GM18519 (cell line): ENCODE data around the gene LAT.
A peak's percentile ranks its signal among the peaks of the same experiment; 100 is the strongest.
"Not testable (repeated sequence)": the region's sequence is repeated elsewhere in the genome, so short reads cannot be mapped to it uniquely, and the experiment has no call there.

Source experiments
- ATAC-seq: cut with Tn5 transposase; IDR thresholded peaks from one replicate; pipeline ENCODE4 v1.9.1; 2021; ENCODE audit warnings: mild to moderate bottlenecking, moderate library complexity; ENCODE audit not compliant: unreplicated experiment, low FRiP score

The LAT gene, protein sequence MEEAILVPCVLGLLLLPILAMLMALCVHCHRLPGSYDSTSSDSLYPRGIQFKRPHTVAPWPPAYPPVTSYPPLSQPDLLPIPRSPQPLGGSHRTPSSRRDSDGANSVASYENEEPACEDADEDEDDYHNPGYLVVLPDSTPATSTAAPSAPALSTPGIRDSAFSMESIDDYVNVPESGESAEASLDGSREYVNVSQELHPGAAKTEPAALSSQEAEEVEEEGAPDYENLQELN

GRCh38 chr16:28984619-28985135 is at the start of gene LAT:
Gene LAT (plus strand): TSS chr16:28985052. CDS start chr16:28985418, 366 bp downstream.
- no peak for ATAC-seq

GRCh38 chr16:28935346-28935745 is 49.5 kb upstream of the LAT start:
- no peak for ATAC-seq

GRCh38 chr16:28935924-28936783 is 48.7 kb upstream of the LAT start:
- peak; percentile 74 for ATAC-seq

DNA sequence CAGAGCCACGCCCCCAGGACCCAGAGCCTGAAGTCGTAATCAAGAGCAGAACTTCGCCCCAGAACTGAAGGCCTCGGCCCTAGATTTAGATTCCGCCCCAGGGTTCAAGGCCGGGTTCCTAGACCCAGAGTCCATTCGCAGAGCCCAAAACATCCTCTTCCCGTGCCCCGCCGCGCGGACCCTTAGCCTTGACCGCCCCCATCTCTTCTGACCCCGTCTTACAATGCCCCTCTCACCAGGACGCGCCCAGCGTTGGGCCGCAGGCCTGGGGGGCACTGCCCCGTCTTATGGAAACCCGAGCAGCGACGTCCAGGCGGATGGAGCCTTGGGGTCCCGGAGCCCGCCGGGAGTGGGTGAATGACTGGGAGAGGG is 48.1 kb upstream of the LAT start:
- no peak for ATAC-seq

DNA sequence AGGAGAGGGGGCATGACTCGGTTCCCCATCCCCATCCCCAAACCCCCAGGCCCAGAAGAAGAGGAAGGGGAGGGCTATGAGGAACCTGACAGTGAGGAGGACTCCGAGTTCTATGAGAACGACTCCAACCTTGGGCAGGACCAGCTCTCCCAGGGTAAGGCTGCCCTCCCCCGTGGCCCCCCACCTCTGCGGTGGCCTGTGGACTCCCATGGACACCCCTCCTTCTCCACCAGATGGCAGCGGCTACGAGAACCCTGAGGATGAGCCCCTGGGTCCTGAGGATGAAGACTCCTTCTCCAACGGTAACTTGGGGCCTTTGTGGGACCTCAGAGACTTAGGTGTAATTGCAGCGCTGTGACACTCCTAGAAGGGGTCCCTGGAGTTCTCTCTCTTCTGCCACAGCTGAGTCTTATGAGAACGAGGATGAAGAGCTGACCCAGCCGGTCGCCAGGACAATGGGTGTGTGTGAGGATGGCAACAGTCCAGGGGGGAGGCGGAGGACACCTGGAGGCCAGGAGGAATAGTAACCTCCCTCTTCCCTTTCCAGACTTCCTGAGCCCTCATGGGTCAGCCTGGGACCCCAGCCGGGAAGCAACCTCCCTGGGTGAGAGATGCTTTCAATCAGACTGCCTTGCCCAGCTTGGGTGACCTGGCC is 47.5 kb upstream of the LAT start:
- no peak for ATAC-seq

GRCh38 chr16:28938721-28939120 is 46.1 kb upstream of the LAT start:
- ATAC-seq: no peak

GRCh38 chr16:28939825-28940224 is 45.0 kb upstream of the LAT start:
- ATAC-seq: not testable (repeated sequence)

DNA sequence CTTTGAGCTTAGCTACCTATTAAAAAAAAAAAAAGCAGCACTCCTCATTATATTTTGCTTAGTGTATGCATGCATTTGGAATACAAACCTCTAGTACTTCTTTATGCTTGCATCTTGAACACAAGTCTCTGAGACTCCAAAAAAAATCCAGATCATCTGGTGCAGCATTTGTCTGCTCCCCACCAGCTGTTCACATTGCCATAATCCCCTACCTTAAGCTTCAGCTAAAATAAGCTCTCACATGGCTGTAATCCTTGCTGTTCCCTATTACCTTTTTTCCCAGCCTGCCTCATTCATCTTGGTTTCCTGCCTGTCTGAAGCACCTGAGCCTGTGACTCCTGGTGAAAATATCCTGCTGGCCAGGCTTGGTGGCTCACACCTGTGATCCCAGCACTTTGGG is 41.6 kb upstream of the LAT start:
- no peak for ATAC-seq

GRCh38 chr16:28946681-28947080 is 38.2 kb upstream of the LAT start:
- ATAC-seq: no peak

DNA sequence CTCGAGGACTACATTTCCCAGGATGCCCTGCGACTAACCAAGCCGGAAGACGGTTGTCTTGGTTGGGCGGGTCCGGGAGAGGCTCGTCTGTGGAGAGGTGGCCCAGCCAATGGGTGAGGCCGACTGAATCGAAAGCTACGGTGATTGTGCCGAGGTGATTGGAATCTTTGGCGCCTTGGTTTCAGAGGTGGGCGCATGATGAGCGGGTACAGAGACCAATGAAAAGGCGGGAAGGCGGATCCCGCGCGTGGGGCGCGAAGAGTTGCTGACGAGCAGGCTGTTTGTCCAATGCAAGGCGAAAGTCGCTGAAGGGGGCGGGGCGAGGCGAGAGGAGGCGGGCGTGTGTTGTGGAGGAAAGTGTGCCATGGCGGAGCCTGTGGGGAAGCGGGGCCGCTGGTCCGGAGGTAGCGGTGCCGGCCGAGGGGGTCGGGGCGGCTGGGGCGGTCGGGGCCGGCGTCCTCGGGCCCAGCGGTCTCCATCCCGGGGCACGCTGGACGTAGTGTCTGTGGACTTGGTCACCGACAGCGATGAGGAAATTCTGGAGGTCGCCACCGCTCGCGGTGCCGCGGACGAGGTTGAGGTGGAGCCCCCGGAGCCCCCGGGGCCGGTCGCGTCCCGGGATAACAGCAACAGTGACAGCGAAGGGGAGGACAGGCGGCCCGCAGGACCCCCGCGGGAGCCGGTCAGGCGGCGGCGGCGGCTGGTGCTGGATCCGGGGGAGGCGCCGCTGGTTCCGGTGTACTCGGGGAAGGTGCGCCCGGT is 34.0 kb upstream of the LAT start, which contains the start of gene NFATC2IP:
Gene NFATC2IP, plus strand, starts transcription at position 290 of the 762 bp plus-strand sequence. Its CDS starts 75 bp downstream, at position 365.
- ATAC-seq: peak; percentile 77

- no peak for ATAC-seq
Measured at GRCh38 chr16:28951410-28951943, 33.4 kb upstream of the LAT start.

DNA sequence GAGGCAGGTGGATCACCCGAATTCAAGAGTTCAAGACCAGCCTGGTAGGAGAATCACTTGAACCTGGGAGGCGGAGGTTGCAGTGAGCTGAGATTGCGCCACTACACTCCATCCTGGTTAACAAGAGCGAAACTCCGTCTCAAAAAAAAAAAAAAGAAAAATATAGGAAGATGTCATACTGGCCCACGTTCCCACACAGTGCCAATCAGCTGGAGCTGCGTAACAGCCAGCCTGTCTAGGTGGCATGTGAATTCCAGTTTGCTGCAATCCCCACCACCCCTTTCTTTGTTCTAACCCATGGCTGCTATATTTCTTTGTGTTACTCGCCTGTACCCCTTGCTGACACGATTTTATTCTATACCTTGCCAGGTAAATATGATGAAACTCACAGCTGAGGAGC is 26.6 kb upstream of the LAT start:
- no peak for ATAC-seq

GRCh38 chr16:28958836-28959235 is 26.0 kb upstream of the LAT start:
- ATAC-seq: no peak

- ATAC-seq: no peak
Measured at GRCh38 chr16:28964072-28964471, 20.8 kb upstream of the LAT start.

GRCh38 chr16:28964496-28964895 is 20.4 kb upstream of the LAT start:
- no peak for ATAC-seq

DNA sequence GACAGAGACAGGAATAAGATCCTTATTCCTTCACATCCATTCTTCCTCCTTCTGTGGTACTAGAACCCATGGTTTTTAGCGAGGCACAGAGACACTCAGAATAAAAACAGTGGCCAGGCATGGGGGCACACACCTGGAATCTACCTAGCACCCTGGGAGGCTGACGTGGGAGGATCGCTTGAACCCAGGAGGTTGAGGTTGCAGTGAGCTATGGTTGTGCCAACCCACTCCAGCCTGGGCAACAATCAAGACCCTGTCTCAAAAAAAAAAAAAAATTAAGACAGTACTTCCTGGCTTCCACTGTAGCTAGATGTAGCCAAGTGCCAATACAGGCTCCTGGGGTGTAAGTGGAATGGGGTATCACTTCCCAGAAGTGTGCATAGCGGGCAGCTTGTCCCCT is 17.7 kb upstream of the LAT start:
- ATAC-seq: no peak

GRCh38 chr16:28969696-28970095 is 15.2 kb upstream of the LAT start:
- not testable (repeated sequence) for ATAC-seq

GRCh38 chr16:28974007-28974436 is 10.8 kb upstream of the LAT start:
- ATAC-seq: no peak

DNA sequence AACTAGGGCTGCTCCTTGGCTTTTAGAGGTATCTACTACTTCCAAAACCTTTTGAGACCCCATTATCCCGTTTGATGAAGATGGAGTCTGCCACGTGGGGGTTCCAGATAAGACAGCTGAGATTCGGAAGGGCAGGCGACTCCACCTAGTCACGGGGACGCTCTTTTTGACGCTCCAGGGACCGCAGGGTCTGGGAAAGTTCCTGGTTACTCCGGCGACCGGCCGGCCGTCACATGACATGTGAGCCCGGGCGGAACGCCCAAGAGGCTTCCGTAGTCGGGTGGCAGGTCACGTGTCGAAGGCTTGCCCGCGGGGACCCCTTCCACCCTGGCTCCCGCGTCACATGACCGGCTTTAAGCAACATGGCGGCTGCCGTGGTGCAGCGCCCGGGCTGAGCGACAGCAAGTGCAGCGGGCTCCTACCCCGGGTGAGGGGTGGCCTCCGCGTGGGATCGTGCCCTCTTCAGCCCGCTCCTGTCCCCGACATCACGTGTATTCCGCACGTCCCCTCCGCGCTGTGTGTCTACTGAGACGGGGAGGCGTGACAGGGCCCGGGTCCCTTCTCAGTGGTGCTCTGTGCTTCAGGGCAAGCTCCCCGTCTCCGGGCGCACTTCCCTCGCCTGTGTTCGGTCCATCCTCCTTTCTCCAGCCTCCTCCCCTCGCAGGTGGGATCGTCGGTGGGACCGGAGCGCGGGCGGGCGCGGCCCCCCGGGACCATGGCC is 10.3 kb upstream of the LAT start, which contains the start of gene SPNS1:
Gene SPNS1, plus strand, starts transcription at position 342 of the 721 bp plus-strand sequence. Its CDS starts 374 bp downstream, at position 716.
- peak; percentile 58 for ATAC-seq
